ENCODE data around the gene MRM3.

GRCh38 chr17:767076-767475 lies 15.1 kb upstream of the MRM3 start:
- TF ChIP-seq CTCF (conservative IDR thresholded peaks at IDR 0.05) = no peak
- no peak for TF ChIP-seq ZFX (IDR thresholded peaks at IDR 0.05)
